ENCODE measurements around the gene SCN5A.

Gene SCN5A

GRCh38 chr3:38649500-38650247 is at the start of gene SCN5A:
SCN5A (minus strand) TSS chr3:38649687; CDS start chr3:38633307, 16,380 bp downstream.
- peak; percentile 45 for DNase-seq

GRCh38 chr3:38698760-38699159 is 49.3 kb upstream of the SCN5A start:
- DNase-seq: no peak

GRCh38 chr3:38698061-38698460 is 48.6 kb upstream of the SCN5A start:
- no peak for DNase-seq

GRCh38 chr3:38696034-38696433 is 46.5 kb upstream of the SCN5A start:
- DNase-seq: no peak

- no peak for DNase-seq
Measured at GRCh38 chr3:38690185-38690584, 40.7 kb upstream of the SCN5A start.

GRCh38 chr3:38689774-38690173 is 40.3 kb upstream of the SCN5A start:
- DNase-seq: no peak

GRCh38 chr3:38689346-38689745 is 39.9 kb upstream of the SCN5A start:
- DNase-seq: no peak

GRCh38 chr3:38687321-38687720 is 37.8 kb upstream of the SCN5A start:
- no peak for DNase-seq

GRCh38 chr3:38684546-38684945 is 35.1 kb upstream of the SCN5A start:
- DNase-seq: no peak

- DNase-seq: no peak
Measured at GRCh38 chr3:38669668-38670067, 20.2 kb upstream of the SCN5A start.

- DNase-seq: peak; percentile 23
Measured at GRCh38 chr3:38662544-38662943, 13.1 kb upstream of the SCN5A start.

GRCh38 chr3:38658841-38659240 is 9.4 kb upstream of the SCN5A start:
- DNase-seq: no peak

GRCh38 chr3:38657369-38657768 is 7.9 kb upstream of the SCN5A start:
- no peak for DNase-seq

- peak; percentile 55 for DNase-seq
Measured at GRCh38 chr3:38655708-38656300, 6.3 kb upstream of the SCN5A start.

GRCh38 chr3:38653685-38654537 is 4.4 kb upstream of the SCN5A start:
- DNase-seq: no peak

GRCh38 chr3:38652934-38653333 is 3.4 kb upstream of the SCN5A start:
- DNase-seq: no peak

GRCh38 chr3:38651153-38651789 is 1.8 kb upstream of the SCN5A start:
- peak; percentile 71 for DNase-seq

GRCh38 chr3:38650248-38650951 is 913 bp upstream of the SCN5A start:
- DNase-seq: peak; percentile 8

GRCh38 chr3:38648659-38649499 is 608 bp downstream of the SCN5A start:
- no peak for DNase-seq

GRCh38 chr3:38648024-38648658 is 1.3 kb downstream of the SCN5A start:
- no peak for DNase-seq

All from hematopoietic multipotent progenitor cell treated with erythropoietin and hydrocortisone succinate and interleukin-3 and kit ligand, for 8 days (in vitro differentiated cells).